HEK293 (cell line): Measurements from ENCODE around the gene RPS5.

Experiments used
- GLI2 ChIP-seq: fragments of 450-650 bp; formaldehyde crosslinking; IDR thresholded peaks from 2 replicates; pipeline ENCODE4; 2017; ENCODE audit warnings: missing biosample characterization, missing genetic modification characterization, low read depth, borderline replicate concordance
- GLI4 ChIP-seq: fragments of 450-650 bp; formaldehyde crosslinking; IDR thresholded peaks from 2 replicates; pipeline ENCODE4 v1.5.1; 2016; ENCODE audit warnings: missing biosample characterization, missing genetic modification characterization
- GLIS2 ChIP-seq: fragments of 450-650 bp; formaldehyde crosslinking; IDR thresholded peaks from 2 replicates; pipeline ENCODE4 v1.5.1; 2016; ENCODE audit warnings: missing biosample characterization, missing genetic modification characterization
- KLF1 ChIP-seq: fragments of 450-650 bp; formaldehyde crosslinking; IDR thresholded peaks from 2 replicates; pipeline ENCODE4 v1.5.1; 2016; ENCODE audit warnings: missing biosample characterization, missing genetic modification characterization
- KLF10 ChIP-seq: fragments of 450-650 bp; IDR thresholded peaks from 2 replicates; pipeline ENCODE4 v1.5.1; 2018; ENCODE audit warnings: missing biosample characterization, mild to moderate bottlenecking, missing genetic modification characterization
- PATZ1 ChIP-seq: fragments of 450-650 bp; formaldehyde crosslinking; IDR thresholded peaks from 2 replicates; pipeline ENCODE4 v1.5.1; 2016; ENCODE audit warnings: missing biosample characterization, missing genetic modification characterization
- PRDM4 ChIP-seq: fragments of 450-650 bp; formaldehyde crosslinking; IDR thresholded peaks from 2 replicates; pipeline ENCODE4 v1.5.1; 2017; ENCODE audit warnings: missing biosample characterization, missing genetic modification characterization
- SP2 ChIP-seq: fragments of 450-650 bp; formaldehyde crosslinking; IDR thresholded peaks from 2 replicates; pipeline ENCODE4 v1.5.1; 2016; ENCODE audit warnings: missing biosample characterization, missing genetic modification characterization
- WT1 ChIP-seq: fragments of 450-650 bp; formaldehyde crosslinking; IDR thresholded peaks from 2 replicates; pipeline ENCODE4 v1.5.1; 2016; ENCODE audit warnings: missing biosample characterization, missing genetic modification characterization
- YY1 ChIP-seq: fragments of 450-650 bp; formaldehyde crosslinking; IDR thresholded peaks from 2 replicates; pipeline ENCODE4 v1.5.1; 2018; ENCODE audit warnings: missing biosample characterization, missing genetic modification characterization
- ZBTB11 ChIP-seq: fragments of 450-650 bp; formaldehyde crosslinking; conservative IDR thresholded peaks from 2 replicates; pipeline ENCODE4 v1.5.1; 2016; ENCODE audit warnings: low read depth, missing biosample characterization, missing genetic modification characterization
- ZBTB26 ChIP-seq: fragments of 450-650 bp; formaldehyde crosslinking; optimal IDR thresholded peaks from 2 replicates; pipeline ENCODE3; 2016; ENCODE audit warnings: missing biosample characterization, mild to moderate bottlenecking, missing genetic modification characterization
- ZFHX2 ChIP-seq: fragments of 450-650 bp; formaldehyde crosslinking; conservative IDR thresholded peaks from 2 replicates; pipeline ENCODE4 v1.5.1; 2016; ENCODE audit warnings: missing biosample characterization, missing genetic modification characterization
- ZNF114 ChIP-seq: fragments of 450-650 bp; formaldehyde crosslinking; IDR thresholded peaks from 2 replicates; pipeline ENCODE4 v1.5.0; 2017; ENCODE audit warnings: missing biosample characterization, missing genetic modification characterization
- ZNF341 ChIP-seq: fragments of 450-650 bp; formaldehyde crosslinking; IDR thresholded peaks from 2 replicates; pipeline ENCODE4; 2016; ENCODE audit warnings: low read depth, missing biosample characterization, missing genetic modification characterization
- ZNF596 ChIP-seq: fragments of 450-650 bp; IDR thresholded peaks from 2 replicates; pipeline ENCODE4 v1.5.0; 2018; ENCODE audit warnings: missing biosample characterization, mild to moderate bottlenecking, missing genetic modification characterization, moderate library complexity
- ZXDB ChIP-seq: fragments of 450-650 bp; formaldehyde crosslinking; IDR thresholded peaks from 2 replicates; pipeline ENCODE4 v1.5.1; 2016; ENCODE audit warnings: missing biosample characterization, missing genetic modification characterization
- TF ChIP-seq, protein P1 (sequence below): fragments of 450-650 bp; formaldehyde crosslinking; IDR thresholded peaks from 2 replicates; pipeline ENCODE4 v1.5.1; 2016; ENCODE audit warnings: missing biosample characterization, missing genetic modification characterization
- TF ChIP-seq, protein P2 (sequence below): fragments of 450-650 bp; formaldehyde crosslinking; IDR thresholded peaks from 2 replicates; pipeline ENCODE4 v1.5.1; 2016; ENCODE audit warnings: missing biosample characterization, missing genetic modification characterization
- TF ChIP-seq, protein P3 (sequence below): sonication (generic); formaldehyde crosslinking; IDR thresholded peaks from 2 replicates; pipeline ENCODE4 v1.8.1; 2022; ENCODE audit warnings: mild to moderate bottlenecking, moderate library complexity, missing genetic modification reagents

RPS5 gene

DNA sequence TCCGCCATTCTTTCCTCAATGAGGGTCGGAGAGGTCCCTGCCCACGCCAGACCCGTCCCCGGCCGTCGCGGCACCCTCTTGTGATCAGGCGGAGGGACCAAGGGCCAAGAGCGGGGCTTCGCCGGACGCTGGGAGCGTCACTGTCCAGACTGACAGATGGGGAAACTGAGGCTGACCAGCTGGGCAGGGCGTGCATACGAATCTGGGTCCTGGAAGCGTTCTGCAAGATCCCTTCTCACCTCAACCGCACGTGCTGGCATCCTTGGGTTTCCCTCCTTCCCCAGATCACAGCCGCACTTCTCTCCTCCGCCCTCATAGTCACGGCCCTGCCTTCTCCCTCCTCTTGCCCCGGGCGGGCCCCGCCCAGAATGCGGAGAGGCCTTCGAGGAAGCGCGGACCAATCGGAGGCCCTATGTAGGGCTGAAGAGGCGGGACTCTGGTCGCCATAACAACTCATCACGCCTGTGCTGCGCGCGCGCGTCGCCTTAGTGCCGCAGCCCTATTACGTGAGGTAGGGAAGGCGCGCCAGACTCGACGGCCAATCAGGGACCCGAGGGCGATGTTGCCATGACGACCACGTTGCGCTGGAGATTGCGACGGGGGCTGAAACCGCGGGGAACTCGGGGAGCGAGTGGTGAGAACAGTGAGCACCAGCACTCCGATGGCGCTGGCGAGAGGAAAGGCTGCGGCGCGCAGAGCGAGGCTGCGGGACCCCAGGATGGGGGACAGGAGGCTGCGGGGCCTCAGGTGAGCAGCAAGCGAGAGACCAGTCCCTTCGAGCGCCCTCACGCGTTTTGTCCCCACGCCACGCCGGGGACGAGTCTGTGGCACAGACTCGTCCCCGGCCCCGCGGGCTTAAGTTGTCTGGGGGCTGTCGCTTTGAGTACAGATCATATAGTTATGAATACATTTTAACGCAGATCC, 14.1 kb downstream of the RPS5 start (continued):
- peak; percentile 21; the same call in 1 of the 2 replicates for TF ChIP-seq PRDM4
- TF ChIP-seq, protein P1, sequence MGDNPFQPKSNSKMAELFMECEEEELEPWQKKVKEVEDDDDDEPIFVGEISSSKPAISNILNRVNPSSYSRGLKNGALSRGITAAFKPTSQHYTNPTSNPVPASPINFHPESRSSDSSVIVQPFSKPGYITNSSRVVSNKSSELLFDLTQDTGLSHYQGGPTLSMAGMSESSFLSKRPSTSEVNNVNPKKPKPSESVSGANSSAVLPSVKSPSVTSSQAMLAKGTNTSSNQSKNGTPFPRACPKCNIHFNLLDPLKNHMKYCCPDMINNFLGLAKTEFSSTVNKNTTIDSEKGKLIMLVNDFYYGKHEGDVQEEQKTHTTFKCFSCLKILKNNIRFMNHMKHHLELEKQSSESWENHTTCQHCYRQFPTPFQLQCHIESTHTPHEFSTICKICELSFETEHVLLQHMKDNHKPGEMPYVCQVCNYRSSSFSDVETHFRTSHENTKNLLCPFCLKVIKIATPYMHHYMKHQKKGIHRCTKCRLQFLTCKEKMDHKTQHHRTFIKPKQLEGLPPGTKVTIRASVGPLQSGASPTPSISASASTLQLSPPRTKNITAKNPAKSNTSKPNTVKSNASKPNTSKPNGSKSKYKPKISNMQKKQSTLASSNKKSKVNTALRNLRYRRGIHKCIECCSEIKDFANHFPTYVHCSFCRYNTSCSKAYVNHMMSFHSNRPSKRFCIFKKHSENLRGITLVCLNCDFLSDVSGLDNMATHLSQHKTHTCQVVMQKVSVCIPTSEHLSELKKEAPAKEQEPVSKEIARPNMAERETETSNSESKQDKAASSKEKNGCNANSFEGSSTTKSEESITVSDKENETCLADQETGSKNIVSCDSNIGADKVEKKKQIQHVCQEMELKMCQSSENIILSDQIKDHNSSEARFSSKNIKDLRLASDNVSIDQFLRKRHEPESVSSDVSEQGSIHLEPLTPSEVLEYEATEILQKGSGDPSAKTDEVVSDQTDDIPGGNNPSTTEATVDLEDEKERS, result no peak
- TF ChIP-seq KLF10 (tag by site-specific recombination), result peak; percentile 40; the same call in 1 of the 2 replicates
- TF ChIP-seq ZBTB11 (tag by site-specific recombination), result peak; percentile 47; the same call in 1 of the 2 replicates
- TF ChIP-seq GLI2, result no peak
- peak; percentile 68 for TF ChIP-seq KLF1 (tag by site-specific recombination)
- no peak for TF ChIP-seq ZNF114 (tag by site-specific recombination)
- TF ChIP-seq PATZ1 (tag by site-specific recombination), result peak; percentile 77
- peak; percentile 89 for TF ChIP-seq ZBTB26 (tag by site-specific recombination)
- TF ChIP-seq, protein P2, sequence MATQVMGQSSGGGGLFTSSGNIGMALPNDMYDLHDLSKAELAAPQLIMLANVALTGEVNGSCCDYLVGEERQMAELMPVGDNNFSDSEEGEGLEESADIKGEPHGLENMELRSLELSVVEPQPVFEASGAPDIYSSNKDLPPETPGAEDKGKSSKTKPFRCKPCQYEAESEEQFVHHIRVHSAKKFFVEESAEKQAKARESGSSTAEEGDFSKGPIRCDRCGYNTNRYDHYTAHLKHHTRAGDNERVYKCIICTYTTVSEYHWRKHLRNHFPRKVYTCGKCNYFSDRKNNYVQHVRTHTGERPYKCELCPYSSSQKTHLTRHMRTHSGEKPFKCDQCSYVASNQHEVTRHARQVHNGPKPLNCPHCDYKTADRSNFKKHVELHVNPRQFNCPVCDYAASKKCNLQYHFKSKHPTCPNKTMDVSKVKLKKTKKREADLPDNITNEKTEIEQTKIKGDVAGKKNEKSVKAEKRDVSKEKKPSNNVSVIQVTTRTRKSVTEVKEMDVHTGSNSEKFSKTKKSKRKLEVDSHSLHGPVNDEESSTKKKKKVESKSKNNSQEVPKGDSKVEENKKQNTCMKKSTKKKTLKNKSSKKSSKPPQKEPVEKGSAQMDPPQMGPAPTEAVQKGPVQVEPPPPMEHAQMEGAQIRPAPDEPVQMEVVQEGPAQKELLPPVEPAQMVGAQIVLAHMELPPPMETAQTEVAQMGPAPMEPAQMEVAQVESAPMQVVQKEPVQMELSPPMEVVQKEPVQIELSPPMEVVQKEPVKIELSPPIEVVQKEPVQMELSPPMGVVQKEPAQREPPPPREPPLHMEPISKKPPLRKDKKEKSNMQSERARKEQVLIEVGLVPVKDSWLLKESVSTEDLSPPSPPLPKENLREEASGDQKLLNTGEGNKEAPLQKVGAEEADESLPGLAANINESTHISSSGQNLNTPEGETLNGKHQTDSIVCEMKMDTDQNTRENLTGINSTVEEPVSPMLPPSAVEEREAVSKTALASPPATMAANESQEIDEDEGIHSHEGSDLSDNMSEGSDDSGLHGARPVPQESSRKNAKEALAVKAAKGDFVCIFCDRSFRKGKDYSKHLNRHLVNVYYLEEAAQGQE (tag by site-specific recombination), result no peak
- no peak; the same call in 1 of the 2 replicates for TF ChIP-seq ZFHX2 (tag by site-specific recombination)
- no peak for TF ChIP-seq GLIS2 (tag by site-specific recombination)
- peak; percentile 34; the same call in 1 of the 2 replicates for TF ChIP-seq ZXDB (tag by site-specific recombination)
- TF ChIP-seq, protein P3, sequence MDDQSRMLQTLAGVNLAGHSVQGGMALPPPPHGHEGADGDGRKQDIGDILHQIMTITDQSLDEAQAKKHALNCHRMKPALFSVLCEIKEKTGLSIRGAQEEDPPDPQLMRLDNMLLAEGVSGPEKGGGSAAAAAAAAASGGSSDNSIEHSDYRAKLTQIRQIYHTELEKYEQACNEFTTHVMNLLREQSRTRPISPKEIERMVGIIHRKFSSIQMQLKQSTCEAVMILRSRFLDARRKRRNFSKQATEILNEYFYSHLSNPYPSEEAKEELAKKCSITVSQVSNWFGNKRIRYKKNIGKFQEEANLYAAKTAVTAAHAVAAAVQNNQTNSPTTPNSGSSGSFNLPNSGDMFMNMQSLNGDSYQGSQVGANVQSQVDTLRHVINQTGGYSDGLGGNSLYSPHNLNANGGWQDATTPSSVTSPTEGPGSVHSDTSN (CRISPR knock-in tag), result peak; percentile 93
- TF ChIP-seq WT1, result 0 out of 2 replicates have a peak, but pooled peaks have one; percentile 10
- TF ChIP-seq ZNF341 (tag by site-specific recombination), result peak; percentile 87
- TF ChIP-seq GLI4 (tag by site-specific recombination), result no peak
- TF ChIP-seq YY1 (tag by site-specific recombination), result peak; percentile 43; the same call in 1 of the 2 replicates
- peak; percentile 96 for TF ChIP-seq SP2 (tag by site-specific recombination)
- TF ChIP-seq ZNF596 (tag by site-specific recombination), result no peak
